Limb (tissue), 2 donors: Measurements from ENCODE around the gene CHKA.

Experiments used
- DNase-seq, 2 donors: peaks; one replicate each; pipeline ENCODE4 v3.0.0-alpha.2; 2016; ENCODE audit errors: extremely low spot score in 2 of 2

CHKA gene

GRCh38 chr11:68033708-68034045, 87.5 kb downstream of the CHKA start:
- DNase-seq = no peak

GRCh38 chr11:68032997-68033707, 88.0 kb downstream of the CHKA start:
- DNase-seq = no peak

- DNase-seq = no peak
These were observed 89.2 kb downstream of the CHKA start for GRCh38 chr11:68032003-68032402.

GRCh38 chr11:68031144-68031464, 90.1 kb downstream of the CHKA start:
- no peak for DNase-seq

- DNase-seq = peak; percentile 98 to 99
These were observed 90.7 kb downstream of the CHKA start, which contains the start of gene NDUFS8 for GRCh38 chr11:68030318-68031143. TSS of gene NDUFS8 (plus strand) at chr11:68030681. CDS start at chr11:68032152, 1,471 bp downstream.

GRCh38 chr11:68028802-68029545, 92.2 kb downstream of the CHKA start:
- no peak for DNase-seq

GRCh38 chr11:68027667-68028066, 93.5 kb downstream of the CHKA start:
- no peak for DNase-seq

GRCh38 chr11:68026391-68027105, 94.6 kb downstream of the CHKA start:
- no peak for DNase-seq

- DNase-seq = no peak
These were observed 96.1 kb downstream of the CHKA start for GRCh38 chr11:68025047-68025446.

GRCh38 chr11:68024508-68024907, 96.7 kb downstream of the CHKA start:
- no peak for DNase-seq

GRCh38 chr11:68022531-68022930, 98.7 kb downstream of the CHKA start:
- no peak for DNase-seq

- DNase-seq = no peak
These were observed 99.9 kb downstream of the CHKA start for GRCh38 chr11:68021167-68021787.

GRCh38 chr11:68020575-68020974, 100.6 kb downstream of the CHKA start:
- no peak for DNase-seq

GRCh38 chr11:68019486-68019885, 101.7 kb downstream of the CHKA start:
- DNase-seq = no peak

- no peak for DNase-seq
These were observed 102.4 kb downstream of the CHKA start for GRCh38 chr11:68018730-68019190.

- DNase-seq = no peak
These were observed 103.0 kb downstream of the CHKA start for GRCh38 chr11:68017980-68018729.

- no peak for DNase-seq
These were observed 104.0 kb downstream of the CHKA start for GRCh38 chr11:68016904-68017817.

GRCh38 chr11:68016161-68016903, 104.9 kb downstream of the CHKA start:
- DNase-seq = no peak

- no peak for DNase-seq
These were observed 105.7 kb downstream of the CHKA start for GRCh38 chr11:68015467-68015866.
